Ovary (tissue), 9 donors: ENCODE data around the gene LAP3. TPM values are rescaled to one million over a fixed set of nuclear protein-coding genes. Genes with fewer than 3 reads are reported as not detected.

Experiments
- DNase-seq, 5 donors: peaks; one replicate each; pipeline ENCODE4 v3.0.0-alpha.2; 2019 to 2020
- H3K27ac ChIP-seq, 2 donors: fragments of 200-600 bp; one replicate each; pipeline versions ENCODE4 v1.5.1 to v1.8.0; 2019 to 2022
- H3K27me3 ChIP-seq: fragments of 200-600 bp; one replicate; pipeline ENCODE4 v1.8.0; 2022
- H3K36me3 ChIP-seq: fragments of 200-600 bp; sonication (generic); one replicate; pipeline ENCODE4 v1.5.1; 2019
- H3K4me1 ChIP-seq: one replicate; pipeline ENCODE4 v1.8.1; 2013; ENCODE audit warnings: mild to moderate bottlenecking, moderate library complexity; ENCODE audit not compliant: insufficient read depth
- H3K4me3 ChIP-seq: fragments of 200-600 bp; sonication (generic); one replicate; pipeline ENCODE4 v1.5.1; 2017
- H3K9me3 ChIP-seq, 2 donors: fragments of 200-600 bp in 1 of 2; sonication (generic) in 1 of 2; one replicate each; pipeline versions ENCODE4 v1.5.1 to v1.8.1; 2013 to 2019; ENCODE audit warnings: mild to moderate bottlenecking in 1 of 2, moderate library complexity in 1 of 2
- EP300 ChIP-seq: sonication (generic); formaldehyde crosslinking; IDR thresholded peaks from one replicate; pipeline ENCODE4 v1.6.1; 2017; ENCODE audit warnings: antibody characterized with exemption
- POLR2A ChIP-seq: fragments of 450-650 bp; IDR thresholded peaks from one replicate; pipeline ENCODE4 v1.6.1; 2017; ENCODE audit warnings: antibody characterized with exemption, mild to moderate bottlenecking, moderate library complexity
- WGBS, 3 donors: extraction: QIAGEN DNeasy Blood & Tissue Kit in 1 of 3; methylation state at CpG; one replicate each; pipeline versions ENCODE4 v1.1.5 to v1.1.7; 2013 to 2017; 5-methylcytosine and 5-hydroxymethylcytosine counted together
- intact Hi-C, 4 donors: fragments of 100-400 bp; cut with DNase I; formaldehyde crosslinking; loops; one replicate each; pipeline versions ENCODE4 v1.11.0 to v1.15.1; 2022 to 2023
- polyA plus RNA-seq, 2 donors: library from polyadenylated mRNA; stranded (reverse); fragments of 200-250 nt in 1 of 2; fragments of 350-450 nt in 1 of 2; fragmentation: Illumina TruSeq in 1 of 2; extraction: RNeasy Lipid Tissue Mini Kit (QIAGEN cat#74804) in 1 of 2; gene quantifications; one replicate each; pipeline ENCODE4 v1.2.3, GENCODE V29; 2013 to 2014
- total RNA-seq, 7 donors: library from RNA; depleted of rRNA in 2 of 7; stranded (reverse); fragments of >200 nt in 2 of 7; fragmentation: NEBNext Ultra II Directional in 3 of 7; extraction: Animal tissue kit (Norgen Biotek cat#: 25700) in 3 of 7; gene quantifications; one replicate each; pipeline versions ENCODE4 v1.1.0 to v1.2.4, GENCODE V29; 2016 to 2023
- TF ChIP-seq, protein P1 (sequence below), 3 donors: fragments of 450-650 bp in 2 of 3; fragments of 200-600 bp in 1 of 3; IDR thresholded peaks; one replicate each; pipeline versions ENCODE4 v1.5.1 to v1.8.0; 2016 to 2022; ENCODE audit warnings: antibody characterized with exemption in 3 of 3, mild to moderate bottlenecking in 1 of 3
- donor health status: DM: no; HTN: no; CAD: no; lungs with moderate emphysema.
- donor health status: DM: no; HTN: no; CAD: no.
- donor health status: Bipolar disorder and iron deficiency.
- donor health status: DM: yes; HTN: yes; CAD: no.
- donor health status: DM: no; HTN: no; CAD: no.
- donor health status: DM: yes; HTN: yes; CAD: no.

Gene LAP3
- total and polyA plus RNA-seq, 9 donors, result 23.5 to 69.0 (median 33.9) TPM

- no peaks in the 10 kb centered on the region for H3K27me3 ChIP-seq
- H3K4me1 ChIP-seq, result no peaks in the 10 kb centered on the region
- intact Hi-C loops, result no loop called here
- no peak overlapping the region for H3K27ac ChIP-seq
- no peaks in the 10 kb centered on the region for H3K36me3 ChIP-seq
- DNase-seq, result no peak
- H3K4me3 ChIP-seq, result no peak overlapping the region
- WGBS, 3 donors, result 87 to 91% (median 90%) methylated on average over 10 of the region's 10 CpGs
- TF ChIP-seq POLR2A (no peak), EP300 (no peak)
- TF ChIP-seq, protein P1, sequence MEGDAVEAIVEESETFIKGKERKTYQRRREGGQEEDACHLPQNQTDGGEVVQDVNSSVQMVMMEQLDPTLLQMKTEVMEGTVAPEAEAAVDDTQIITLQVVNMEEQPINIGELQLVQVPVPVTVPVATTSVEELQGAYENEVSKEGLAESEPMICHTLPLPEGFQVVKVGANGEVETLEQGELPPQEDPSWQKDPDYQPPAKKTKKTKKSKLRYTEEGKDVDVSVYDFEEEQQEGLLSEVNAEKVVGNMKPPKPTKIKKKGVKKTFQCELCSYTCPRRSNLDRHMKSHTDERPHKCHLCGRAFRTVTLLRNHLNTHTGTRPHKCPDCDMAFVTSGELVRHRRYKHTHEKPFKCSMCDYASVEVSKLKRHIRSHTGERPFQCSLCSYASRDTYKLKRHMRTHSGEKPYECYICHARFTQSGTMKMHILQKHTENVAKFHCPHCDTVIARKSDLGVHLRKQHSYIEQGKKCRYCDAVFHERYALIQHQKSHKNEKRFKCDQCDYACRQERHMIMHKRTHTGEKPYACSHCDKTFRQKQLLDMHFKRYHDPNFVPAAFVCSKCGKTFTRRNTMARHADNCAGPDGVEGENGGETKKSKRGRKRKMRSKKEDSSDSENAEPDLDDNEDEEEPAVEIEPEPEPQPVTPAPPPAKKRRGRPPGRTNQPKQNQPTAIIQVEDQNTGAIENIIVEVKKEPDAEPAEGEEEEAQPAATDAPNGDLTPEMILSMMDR (IDR thresholded peaks at IDR 0.05), result no peak
- H3K9me3 ChIP-seq, result no peaks in the 10 kb centered on the region
Measured at GRCh38 chr4:17584521-17585213, 7.7 kb downstream of the LAP3 start.

GRCh38 chr4:17587094-17587822, 10.3 kb downstream of the LAP3 start:
- WGBS, 3 donors, result 90 to 93% (median 90%) methylated on average over 9 of the region's 9 CpGs
- intact Hi-C loops, result no loop called here
- TF ChIP-seq, protein P1 (IDR thresholded peaks at IDR 0.05), result no peak
- TF ChIP-seq POLR2A (no peak), EP300 (no peak)
- Histone ChIP-seq H3K27ac (no peak overlapping the region), H3K36me3 (no peaks in the 10 kb centered on the region), H3K27me3 (no peaks in the 10 kb centered on the region), H3K4me1 (no peaks in the 10 kb centered on the region), H3K9me3 (no peaks in the 10 kb centered on the region), H3K4me3 (no peak overlapping the region)
- DNase-seq, result no peak

DNA sequence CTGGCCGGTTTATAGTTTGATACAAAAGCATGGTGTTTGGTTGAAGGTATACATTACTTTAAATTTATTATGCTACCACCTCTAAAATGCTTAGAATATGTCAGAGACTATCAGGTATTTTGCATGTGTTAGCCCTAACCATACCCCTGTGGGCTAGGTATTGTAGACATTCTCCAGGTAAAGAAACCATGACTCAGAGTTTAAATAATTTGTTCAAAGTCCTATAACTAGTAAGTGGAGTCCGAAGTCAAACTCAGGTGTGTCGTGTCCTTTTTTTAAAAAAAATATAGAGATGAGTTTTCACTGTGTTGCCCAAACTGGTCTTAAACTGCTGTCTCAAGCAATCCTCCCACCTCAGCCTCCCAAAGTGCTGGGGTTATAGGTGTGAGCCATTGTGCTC, 12.4 kb downstream of the LAP3 start:
- WGBS, 3 donors, result 95 to 97% (median 97%) methylated on average over 3 of the region's 3 CpGs
- DNase-seq, result no peak
- no peaks in the 10 kb centered on the region for H3K4me1 ChIP-seq
- intact Hi-C loops, result no loop called here
- no peak overlapping the region for H3K4me3 ChIP-seq
- TF ChIP-seq EP300, result no peak
- no peaks in the 10 kb centered on the region for H3K27me3 ChIP-seq
- no peak overlapping the region for H3K27ac ChIP-seq
- H3K36me3 ChIP-seq, result no peaks in the 10 kb centered on the region
- no peaks in the 10 kb centered on the region for H3K9me3 ChIP-seq

- H3K27me3 ChIP-seq, result no peaks in the 10 kb centered on the region
- DNase-seq, result no peak
- no peak overlapping the region for H3K4me3 ChIP-seq
- 84 to 89% (median 86%) methylated on average over 6 of the region's 6 CpGs for WGBS, 3 donors
- intact Hi-C loops, result no loop called here
- no peaks in the 10 kb centered on the region for H3K9me3 ChIP-seq
- H3K4me1 ChIP-seq, result no peaks in the 10 kb centered on the region
- H3K27ac ChIP-seq, result no peak overlapping the region
- TF ChIP-seq, protein P1 (IDR thresholded peaks at IDR 0.05), result no peak
- TF ChIP-seq EP300, result no peak
- no peaks in the 10 kb centered on the region for H3K36me3 ChIP-seq
Measured at GRCh38 chr4:17595471-17596005, 18.5 kb downstream of the LAP3 start.

GRCh38 chr4:17597517-17597916, 20.5 kb downstream of the LAP3 start:
- H3K36me3 ChIP-seq, result no peaks in the 10 kb centered on the region

More at GRCh38 chr4:17597517-17597916, 20.5 kb downstream of the LAP3 start:
- WGBS, 3 donors, result 75 to 78% (median 75%) methylated on average over 7 of the region's 7 CpGs
- TF ChIP-seq, protein P1 (IDR thresholded peaks at IDR 0.05), result no peak
- TF ChIP-seq POLR2A (no peak), EP300 (no peak)
- Histone ChIP-seq H3K4me1 (no peaks in the 10 kb centered on the region), H3K4me3 (no peak overlapping the region), H3K27ac (no peak overlapping the region), H3K27me3 (no peaks in the 10 kb centered on the region), H3K9me3 (no peaks in the 10 kb centered on the region)
- intact Hi-C loops, result no loop called here
- no peak for DNase-seq
